Colonic mucosa (tissue), 4 donors: ENCODE results near the gene TCF21. TPM values are rescaled to one million over a fixed set of nuclear protein-coding genes. Genes with fewer than 3 reads are reported as not detected.

ENCODE experiments used
- DNase-seq: peaks from one replicate; pipeline ENCODE4 v3.0.0-alpha.2; 2020
- H3K27ac ChIP-seq: fragments of 200-600 bp; one replicate; pipeline ENCODE4 v1.8.0; 2021
- H3K27me3 ChIP-seq: fragments of 200-600 bp; one replicate; pipeline ENCODE4 v1.8.0; 2021
- H3K36me3 ChIP-seq: fragments of 200-600 bp; one replicate; pipeline ENCODE4 v1.8.0; 2021
- H3K4me1 ChIP-seq: fragments of 200-600 bp; one replicate; pipeline ENCODE4 v1.8.0; 2021; ENCODE audit warnings: mild to moderate bottlenecking
- H3K4me3 ChIP-seq: fragments of 200-600 bp; one replicate; pipeline ENCODE4 v1.8.0; 2021
- H3K9ac ChIP-seq, 2 donors: one replicate each; pipeline ENCODE4 v1.7.0; 2013; ENCODE audit warnings: control low read depth in 2 of 2, low read depth in 2 of 2, low read length in 2 of 2
- H3K9me3 ChIP-seq: fragments of 200-600 bp; one replicate; pipeline ENCODE4 v1.8.0; 2021
- CTCF ChIP-seq: fragments of 200-600 bp; IDR thresholded peaks from one replicate; pipeline ENCODE4 v1.8.0; 2022; ENCODE audit warnings: antibody characterized with exemption, mild to moderate bottlenecking
- intact Hi-C: fragments of 100-400 bp; cut with DNase I; formaldehyde crosslinking; loops from one replicate; pipeline ENCODE4 v1.14.1; 2022
- total RNA-seq, 2 donors: library from RNA; stranded (reverse); fragmentation: NEBNext Ultra II Directional in 1 of 2; extraction: Animal tissue kit (Norgen Biotek cat#: 25700) in 1 of 2; gene quantifications; one replicate each; pipeline ENCODE4 v1.2.1, GENCODE V29; 2021
- donor health status: healthy.
- donor health status: DM: no; HTN: no; CAD: no.
- donor health status: DM: no; HTN: no; CAD: no.

TCF21 gene
- total RNA-seq, 2 donors from 2014 or later = 4.4 to 5.1 TPM

GRCh38 chr6:133863228-133863627 lies 25.7 kb upstream of the TCF21 start:
- TF ChIP-seq CTCF = no peak
- no peak overlapping the region for H3K27ac ChIP-seq
- no peaks in the 10 kb centered on the region for H3K36me3 ChIP-seq
- no peak for DNase-seq
- no peaks in the 10 kb centered on the region for H3K27me3 ChIP-seq
- H3K9me3 ChIP-seq = no peaks in the 10 kb centered on the region
- no peaks in the 10 kb centered on the region for H3K4me1 ChIP-seq
- H3K4me3 ChIP-seq = no peak overlapping the region
- intact Hi-C loops = no loop called here
- no peak overlapping the region for H3K9ac ChIP-seq

DNA sequence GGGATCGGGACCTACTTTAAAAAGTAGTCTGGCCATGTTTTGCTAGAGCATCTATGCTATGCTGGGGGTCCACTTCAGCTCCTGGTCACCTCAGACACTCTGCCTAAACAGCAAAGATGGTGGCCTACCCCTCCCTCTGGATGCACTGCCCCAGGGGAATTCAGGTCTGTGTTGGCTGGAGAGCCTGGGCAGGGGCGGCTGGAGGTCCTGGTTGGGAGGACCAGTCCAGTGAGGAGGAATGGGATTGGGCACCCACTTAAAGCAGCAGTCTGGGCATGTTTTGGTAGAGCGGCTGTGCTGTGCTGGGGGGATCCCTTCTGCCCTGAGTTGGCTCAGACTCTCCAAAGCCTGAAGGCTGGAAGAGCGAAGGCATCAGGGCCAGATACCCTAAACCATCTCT lies 23.2 kb upstream of the TCF21 start:
- H3K9ac ChIP-seq = no peak overlapping the region
- no peaks in the 10 kb centered on the region for H3K4me1 ChIP-seq
- no peak for TF ChIP-seq CTCF
- no peak overlapping the region for H3K4me3 ChIP-seq
- H3K36me3 ChIP-seq = no peaks in the 10 kb centered on the region
- intact Hi-C loops = no loop called here
- H3K27ac ChIP-seq = no peak overlapping the region
- H3K9me3 ChIP-seq = no peaks in the 10 kb centered on the region
- H3K27me3 ChIP-seq = no peaks in the 10 kb centered on the region
- no peak for DNase-seq

DNA sequence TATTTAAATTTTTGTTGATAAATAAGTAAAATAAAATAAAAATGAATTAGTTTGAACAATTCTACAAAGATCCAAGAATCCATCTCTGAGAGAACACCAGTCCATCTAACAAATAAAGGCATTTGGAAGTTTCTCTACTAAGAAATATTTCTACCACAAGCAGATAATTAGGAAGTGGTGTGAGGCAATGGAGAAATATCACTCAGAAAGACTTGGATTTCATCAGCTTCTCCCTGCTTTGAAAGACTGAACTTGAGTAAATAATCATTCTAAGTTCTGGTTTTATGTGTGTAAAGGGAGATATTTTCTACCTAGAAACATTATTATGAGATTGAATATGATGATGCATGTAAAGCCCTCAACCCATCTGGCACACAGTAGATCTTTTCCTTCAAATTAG lies 17.8 kb upstream of the TCF21 start:
- no peak for DNase-seq
- intact Hi-C loops = no loop called here
- H3K4me1 ChIP-seq = no peaks in the 10 kb centered on the region
- no peaks in the 10 kb centered on the region for H3K9me3 ChIP-seq
- no peak for TF ChIP-seq CTCF
- H3K27ac ChIP-seq = no peak overlapping the region
- no peaks in the 10 kb centered on the region for H3K27me3 ChIP-seq
- no peaks in the 10 kb centered on the region for H3K36me3 ChIP-seq
- H3K4me3 ChIP-seq = no peak overlapping the region
- H3K9ac ChIP-seq = no peak overlapping the region

DNA sequence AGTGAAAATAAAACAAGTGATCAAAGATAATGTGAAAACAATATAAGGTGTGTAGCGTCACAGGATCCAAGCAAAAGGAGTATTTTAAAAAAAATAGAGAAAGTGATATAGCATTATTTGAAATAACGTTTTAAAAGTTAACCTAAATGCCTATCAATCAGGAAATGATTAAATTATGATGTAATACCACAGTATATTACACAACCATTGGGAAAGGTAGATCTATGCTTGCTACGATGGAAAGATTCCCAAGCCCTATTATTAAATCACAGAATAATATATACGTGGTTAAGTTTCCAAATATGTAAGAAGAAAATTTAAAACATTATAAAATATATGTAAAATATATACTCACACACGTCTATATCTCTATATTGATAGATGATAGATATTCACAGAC lies 15.4 kb upstream of the TCF21 start:
- Histone ChIP-seq H3K4me3 (no peak overlapping the region), H3K27ac (no peak overlapping the region), H3K9me3 (no peaks in the 10 kb centered on the region), H3K9ac (no peak overlapping the region), H3K27me3 (no peaks in the 10 kb centered on the region), H3K36me3 (no peaks in the 10 kb centered on the region), H3K4me1 (no peaks in the 10 kb centered on the region)
- TF ChIP-seq CTCF = no peak
- intact Hi-C loops = no loop called here
- DNase-seq = no peak

DNA sequence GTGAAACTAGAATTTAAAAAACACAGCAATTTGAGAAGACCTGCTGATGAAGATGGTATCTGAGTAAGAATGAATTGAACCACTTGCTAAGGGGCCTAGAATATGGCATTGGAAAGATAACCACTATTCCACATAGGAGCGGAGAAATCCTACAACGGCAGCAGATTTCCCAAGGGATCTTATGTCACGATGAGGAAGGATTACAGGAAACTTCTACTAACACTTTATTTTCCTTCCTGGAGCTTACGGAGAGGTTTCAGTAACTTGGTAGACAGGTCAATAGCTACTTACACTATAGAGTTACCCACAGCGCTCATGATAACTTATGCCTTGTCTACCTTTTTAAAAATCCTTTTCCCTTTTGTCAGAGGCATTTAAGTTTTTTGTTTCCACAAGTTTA lies 11.8 kb upstream of the TCF21 start:
- TF ChIP-seq CTCF = no peak
- Histone ChIP-seq H3K4me3 (no peak overlapping the region), H3K4me1 (no peaks in the 10 kb centered on the region), H3K36me3 (no peaks in the 10 kb centered on the region), H3K9me3 (no peaks in the 10 kb centered on the region), H3K27ac (no peak overlapping the region), H3K27me3 (no peaks in the 10 kb centered on the region), H3K9ac (no peak overlapping the region)
- intact Hi-C loops = no loop called here
- DNase-seq = no peak

DNA sequence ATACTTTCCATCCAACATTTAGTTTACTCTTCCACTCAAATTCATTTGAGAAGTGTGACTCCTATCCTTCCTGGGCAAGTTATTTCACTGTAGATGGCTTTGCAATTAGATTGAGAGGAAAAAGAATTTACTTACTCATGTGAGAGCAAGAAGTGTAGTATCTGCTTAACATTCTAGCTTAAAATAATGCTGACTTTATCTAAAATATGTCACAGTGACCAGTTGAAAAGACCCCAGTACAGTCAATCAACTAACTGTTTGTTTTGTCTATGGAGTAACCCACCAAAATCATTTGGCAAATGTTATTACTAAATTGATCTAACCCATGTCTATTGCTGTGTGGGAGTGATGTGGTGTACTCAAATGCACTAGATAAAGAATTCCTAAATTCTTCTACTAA lies 8.9 kb upstream of the TCF21 start:
- intact Hi-C loops = no loop called here
- no peak for DNase-seq
- no peak for TF ChIP-seq CTCF

More for the DNA sequence above, 8.9 kb upstream of the TCF21 start:
- no peaks in the 10 kb centered on the region for H3K36me3 ChIP-seq
- no peak overlapping the region for H3K27ac ChIP-seq
- no peaks in the 10 kb centered on the region for H3K9me3 ChIP-seq
- no peak overlapping the region for H3K4me3 ChIP-seq
- H3K9ac ChIP-seq = no peak overlapping the region
- H3K27me3 ChIP-seq = no peaks in the 10 kb centered on the region
- no peaks in the 10 kb centered on the region for H3K4me1 ChIP-seq
